PFSK-1 (cell line): ENCODE data around the gene L3MBTL4.

Experiments
- FOXP2 ChIP-seq: optimal IDR thresholded peaks from 2 replicates; pipeline ENCODE3; 2011; ENCODE audit warnings: borderline replicate concordance, control low read depth, inconsistent platforms; ENCODE audit not compliant: insufficient read depth; ENCODE audit errors: extremely low read length, extremely low read depth
- POLR2AphosphoS5 ChIP-seq: IDR thresholded peaks from 2 replicates; pipeline ENCODE4 v1.6.1; 2012; ENCODE audit warnings: low read depth, mild to moderate bottlenecking, control low read depth, low read length, moderate library complexity
- REST ChIP-seq, 2 experiments: IDR thresholded peaks; 2 replicates each; pipeline versions ENCODE4 v1.6.1 to v1.8.0; 2011 to 2012; ENCODE audit warnings: low read depth in 2 of 2, low read length in 2 of 2, control low read depth in 1 of 2, inconsistent platforms in 1 of 2, mild to moderate bottlenecking in 1 of 2, moderate library complexity in 1 of 2; ENCODE audit not compliant: insufficient read depth in 1 of 2
- SIN3A ChIP-seq: IDR thresholded peaks from 2 replicates; pipeline ENCODE4 v1.6.1; 2012; ENCODE audit warnings: mild to moderate bottlenecking, low read length, moderate library complexity, borderline replicate concordance; ENCODE audit not compliant: insufficient read depth
- TAF1 ChIP-seq: IDR thresholded peaks from 2 replicates; pipeline ENCODE4 v1.6.1; 2012; ENCODE audit warnings: low read length, control low read depth, borderline replicate concordance; ENCODE audit not compliant: insufficient read depth

DNA sequence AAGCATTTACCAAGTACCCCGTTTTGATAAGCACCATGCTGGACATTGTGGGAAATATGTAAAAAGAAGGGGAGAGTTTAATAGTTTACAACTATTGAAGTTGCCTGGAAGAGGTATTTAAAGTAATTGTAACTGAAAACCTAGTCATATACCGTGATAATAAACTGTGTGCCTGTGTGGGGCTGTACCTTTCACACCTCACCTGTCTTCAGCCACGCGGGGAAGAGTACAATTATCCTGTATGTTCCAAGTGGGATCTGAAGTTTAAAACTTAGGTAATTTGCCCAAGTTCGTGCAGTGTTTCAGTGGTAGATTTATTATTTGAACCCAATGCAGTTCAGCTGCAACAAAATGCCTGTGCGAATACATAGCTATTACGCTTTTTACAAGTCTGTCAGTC, 391.2 kb downstream of the L3MBTL4 start:
- no peak for TF ChIP-seq TAF1
- TF ChIP-seq POLR2AphosphoS5: no peak
- TF ChIP-seq REST (IDR thresholded peaks at IDR 0.05; ENCODE audit: insufficient read depth in 1 of 2, low read depth in 2 of 2, low read length in 2 of 2): no peak
- TF ChIP-seq SIN3A: no peak
- no peak for TF ChIP-seq FOXP2
